CD4-positive, alpha-beta T cell treated with Interleukin-4 for 1 hour (primary cell): ENCODE data around the gene GPR45.
"Not testable (repeated sequence)": the region's sequence is repeated elsewhere in the genome, so short reads cannot be mapped to it uniquely, and the experiment has no call there.

Experiments
- DNase-seq, 2 donors: peaks; one replicate each; pipeline ENCODE4 v3.0.0-alpha.2; 2020 to 2022

GPR45 gene

GRCh38 chr2:105241443-105241842, at the start of gene GPR45:
Gene GPR45, plus strand, starts transcription at chr2:105241743. Its CDS starts 116 bp downstream, at chr2:105241859.
- no peak for DNase-seq

GRCh38 chr2:105194022-105194675, 47.4 kb upstream of the GPR45 start:
- DNase-seq: no peak

GRCh38 chr2:105196651-105197050, 44.9 kb upstream of the GPR45 start:
- DNase-seq: no peak

GRCh38 chr2:105215586-105216192, 25.9 kb upstream of the GPR45 start:
- no peak for DNase-seq

GRCh38 chr2:105220604-105221003, 20.9 kb upstream of the GPR45 start:
- no peak for DNase-seq

GRCh38 chr2:105224444-105224843, 17.1 kb upstream of the GPR45 start:
- DNase-seq: no peak

- no peak for DNase-seq
These were observed 10.3 kb upstream of the GPR45 start for GRCh38 chr2:105231232-105231619.

GRCh38 chr2:105235388-105236059, 6.0 kb upstream of the GPR45 start:
- peak; percentile 49 to 50 for DNase-seq

- DNase-seq: no peak
These were observed 5.5 kb upstream of the GPR45 start for GRCh38 chr2:105236060-105236424.

GRCh38 chr2:105237045-105237765, 4.3 kb upstream of the GPR45 start:
- no peak for DNase-seq

GRCh38 chr2:105238664-105239240, 2.8 kb upstream of the GPR45 start:
- DNase-seq: no peak

GRCh38 chr2:105239924-105240323, 1.6 kb upstream of the GPR45 start:
- DNase-seq: no peak

- no peak for DNase-seq
These were observed 897 bp downstream of the GPR45 start for GRCh38 chr2:105242286-105242993.

- DNase-seq: no peak
These were observed 2.4 kb downstream of the GPR45 start for GRCh38 chr2:105243961-105244360.

- no peak for DNase-seq
These were observed 2.9 kb downstream of the GPR45 start for GRCh38 chr2:105244451-105244850.

- DNase-seq: no peak
These were observed 7.0 kb downstream of the GPR45 start for GRCh38 chr2:105248316-105249070.

- no peak for DNase-seq
These were observed 7.6 kb downstream of the GPR45 start for GRCh38 chr2:105249181-105249580.

GRCh38 chr2:105249891-105250290, 8.3 kb downstream of the GPR45 start:
- DNase-seq: no peak

GRCh38 chr2:105251016-105251648, 9.6 kb downstream of the GPR45 start:
- not testable (repeated sequence) for DNase-seq

GRCh38 chr2:105252271-105252670, 10.7 kb downstream of the GPR45 start:
- DNase-seq: no peak

GRCh38 chr2:105254531-105255210, 13.1 kb downstream of the GPR45 start:
- no peak for DNase-seq
